ENCODE data around the gene SS18L1.

The SS18L1 gene

GRCh38 chr20:62120990-62121775 lies 22.4 kb upstream of the SS18L1 start:
- no peak for DNase-seq

- peak; percentile 90 to 95 for DNase-seq
Measured at GRCh38 chr20:62121776-62122653, 21.6 kb upstream of the SS18L1 start, which contains the start of gene LSM14B. LSM14B (plus strand) TSS chr20:62122475; CDS start chr20:62122667, 192 bp downstream.

DNA sequence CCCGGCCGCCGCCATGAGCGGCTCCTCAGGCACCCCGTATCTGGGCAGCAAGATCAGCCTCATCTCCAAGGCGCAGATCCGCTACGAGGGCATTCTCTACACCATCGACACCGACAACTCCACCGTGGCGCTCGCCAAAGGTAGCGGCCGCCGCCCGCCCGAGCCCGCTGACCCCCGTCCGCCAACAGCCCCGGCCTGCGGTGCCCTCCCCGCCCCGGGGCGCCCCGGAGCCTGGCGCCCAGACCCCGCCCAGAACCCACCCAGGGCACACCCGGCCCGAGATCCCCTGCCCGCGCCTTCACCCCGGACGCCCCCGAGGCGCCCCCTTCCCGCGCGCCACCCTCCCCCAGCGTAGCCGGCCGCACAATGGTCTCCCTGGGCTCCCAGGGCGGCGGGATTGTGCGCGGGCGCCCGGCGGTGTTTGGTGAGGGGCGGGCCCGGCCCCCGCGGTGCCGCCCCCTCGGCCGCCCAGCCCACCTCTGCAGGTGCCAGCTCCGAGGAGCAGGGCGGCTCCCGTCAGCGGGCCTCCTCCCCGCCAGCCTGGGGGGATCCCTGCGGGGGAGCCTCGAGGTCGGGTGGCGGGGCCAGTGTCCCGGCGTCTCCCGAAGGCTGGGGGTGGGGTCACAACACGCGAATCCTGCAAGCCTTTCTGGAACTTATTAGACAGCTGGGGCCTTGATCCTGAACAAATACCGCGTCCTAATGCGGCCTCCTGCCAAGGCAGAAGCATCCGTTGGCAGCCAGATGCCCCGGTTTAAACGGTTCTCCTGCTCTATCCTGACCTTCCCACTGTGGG lies 20.7 kb upstream of the SS18L1 start:
- peak; percentile 43 to 59 for DNase-seq

GRCh38 chr20:62123450-62124118 lies 20.0 kb upstream of the SS18L1 start:
- DNase-seq, result no peak

GRCh38 chr20:62126141-62126540 lies 17.4 kb upstream of the SS18L1 start:
- no peak for DNase-seq

- no peak for DNase-seq
Measured at GRCh38 chr20:62127799-62128198, 15.8 kb upstream of the SS18L1 start.

DNA sequence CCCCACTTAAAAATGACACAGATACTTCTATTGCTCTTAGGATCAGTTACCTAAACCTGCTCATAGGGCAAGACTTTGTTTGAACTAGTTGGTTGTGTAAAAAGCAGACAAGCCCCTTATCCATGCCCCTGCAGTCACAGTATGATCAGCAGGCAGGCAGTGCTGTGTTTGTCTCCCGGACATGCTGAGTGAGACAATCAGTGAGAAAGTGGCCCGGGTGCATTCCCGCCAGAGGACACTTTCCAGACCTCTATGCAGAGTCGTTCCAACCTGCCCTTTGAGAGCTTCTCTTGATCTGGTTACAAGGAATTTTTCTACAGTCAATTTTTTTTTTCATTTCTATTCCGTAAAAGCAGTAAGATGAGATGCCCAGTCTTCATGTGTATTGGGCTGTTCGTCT lies 15.1 kb upstream of the SS18L1 start:
- DNase-seq, result no peak

GRCh38 chr20:62129731-62130531 lies 13.6 kb upstream of the SS18L1 start:
- DNase-seq, result no peak

DNA sequence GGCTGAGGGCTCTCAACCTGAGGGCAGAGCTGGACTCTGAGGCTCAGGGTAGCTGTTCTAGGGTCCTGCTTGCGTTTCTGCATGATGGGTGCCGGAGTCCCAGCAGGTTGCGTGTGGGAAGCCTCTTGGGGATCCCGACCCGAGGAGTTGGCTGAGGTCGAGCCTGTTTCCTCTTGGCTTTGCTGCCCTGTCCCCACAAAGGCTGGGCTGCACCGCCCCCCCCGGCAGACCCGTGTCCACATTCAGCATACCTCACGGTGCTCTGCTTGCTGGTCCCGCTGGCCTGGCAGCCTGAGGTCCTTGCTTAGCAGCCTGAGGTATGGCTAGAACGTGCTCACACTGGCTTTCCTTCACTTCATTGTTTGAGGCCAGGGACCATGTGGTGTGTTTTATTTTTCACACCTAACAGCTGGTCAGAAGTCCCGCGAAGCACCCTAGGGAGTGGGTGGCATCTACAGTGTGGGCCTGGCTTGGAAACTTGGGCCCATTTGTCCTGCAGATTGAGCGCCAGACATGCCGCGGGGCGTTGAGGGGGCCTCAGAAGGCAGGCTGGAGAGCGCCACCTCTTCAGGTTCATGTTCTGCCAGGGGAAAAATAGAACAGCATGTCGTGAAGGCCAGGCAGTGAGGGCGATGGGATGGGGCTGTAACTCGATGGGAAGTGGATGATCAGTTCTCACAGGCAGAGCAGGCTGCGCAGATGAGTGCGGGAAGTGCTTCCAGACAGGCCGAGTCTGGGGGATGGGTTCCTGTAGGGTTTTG lies 11.8 kb upstream of the SS18L1 start:
- DNase-seq, result no peak

DNA sequence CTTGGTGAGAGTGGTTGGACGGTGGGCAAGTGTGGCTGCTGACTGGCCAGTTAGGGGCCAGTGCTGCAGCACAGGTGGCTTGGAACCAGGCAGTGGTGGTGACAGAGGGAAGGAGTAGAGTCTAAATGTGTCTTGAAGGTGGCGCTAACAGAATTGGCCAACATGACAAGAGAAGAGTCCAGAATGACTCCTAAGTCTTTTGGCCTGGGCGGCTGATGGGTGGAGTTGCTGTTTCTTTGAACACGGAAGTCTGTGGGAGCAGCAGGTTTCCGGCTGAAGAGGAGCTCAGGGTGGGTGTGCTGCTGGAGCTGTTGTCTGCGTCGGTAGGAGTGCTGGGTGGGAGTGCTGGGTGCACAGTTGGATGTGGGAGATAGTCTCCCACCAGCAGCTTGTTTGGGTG lies 11.1 kb upstream of the SS18L1 start:
- no peak for DNase-seq

DNA sequence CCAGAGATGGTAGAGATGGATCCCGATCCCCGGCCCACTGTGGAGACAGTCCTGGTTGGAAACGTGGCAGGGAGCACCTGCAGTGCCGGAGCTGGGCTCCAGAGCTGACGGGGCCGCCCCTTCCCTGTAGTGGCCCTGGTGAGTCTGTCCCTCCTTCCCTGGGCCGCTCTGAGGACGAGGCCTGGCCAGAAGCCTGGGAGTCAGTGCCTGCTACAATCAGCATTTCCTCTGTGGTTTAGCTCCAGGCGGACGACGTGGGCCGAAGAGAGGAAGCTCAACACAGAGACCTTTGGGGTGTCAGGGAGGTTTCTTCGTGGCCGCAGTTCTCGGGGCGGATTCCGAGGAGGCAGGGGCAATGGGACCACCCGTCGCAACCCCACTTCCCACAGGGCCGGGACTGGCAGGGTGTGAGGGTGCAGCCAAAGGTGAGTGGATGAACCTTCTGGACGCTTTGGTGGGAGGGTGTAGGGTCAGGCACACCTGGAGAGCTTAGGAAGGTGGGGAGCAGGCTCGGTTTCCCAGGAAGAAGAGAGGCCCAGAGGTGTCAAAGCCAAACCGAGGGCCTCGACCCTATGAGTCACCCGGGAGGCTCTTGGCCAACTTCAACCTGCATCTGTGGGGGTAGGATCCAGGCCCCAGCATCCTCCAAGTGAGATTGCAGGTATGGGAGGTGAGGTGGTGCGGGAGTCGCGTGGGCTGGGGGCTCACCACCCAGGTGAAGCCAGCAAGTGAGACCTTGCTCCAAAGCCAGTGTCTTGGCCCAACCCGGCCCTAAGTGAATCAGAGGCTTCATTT lies 10.3 kb upstream of the SS18L1 start:
- DNase-seq, result no peak

DNA sequence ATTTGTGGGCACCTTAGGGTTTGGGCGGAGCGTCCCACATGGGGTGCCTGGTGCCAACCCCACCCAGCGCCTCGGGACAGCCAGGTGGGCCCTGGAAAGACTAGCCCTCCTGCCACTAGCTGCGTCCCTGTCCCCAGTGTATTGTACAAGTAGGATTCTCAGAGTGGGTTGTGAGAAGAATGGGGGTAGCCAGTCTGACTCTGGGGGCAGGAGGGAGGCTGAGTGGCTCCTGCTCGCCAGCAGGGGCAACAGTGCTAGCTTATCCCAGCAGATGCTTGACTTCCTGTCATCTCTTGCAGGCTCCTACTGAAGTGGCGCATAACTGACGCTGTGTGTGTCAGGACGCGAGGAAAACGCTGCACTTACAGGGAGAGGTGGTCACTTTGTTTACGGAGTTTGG lies 9.7 kb upstream of the SS18L1 start:
- DNase-seq, result no peak

GRCh38 chr20:62134735-62135231 lies 8.8 kb upstream of the SS18L1 start:
- no peak for DNase-seq

DNA sequence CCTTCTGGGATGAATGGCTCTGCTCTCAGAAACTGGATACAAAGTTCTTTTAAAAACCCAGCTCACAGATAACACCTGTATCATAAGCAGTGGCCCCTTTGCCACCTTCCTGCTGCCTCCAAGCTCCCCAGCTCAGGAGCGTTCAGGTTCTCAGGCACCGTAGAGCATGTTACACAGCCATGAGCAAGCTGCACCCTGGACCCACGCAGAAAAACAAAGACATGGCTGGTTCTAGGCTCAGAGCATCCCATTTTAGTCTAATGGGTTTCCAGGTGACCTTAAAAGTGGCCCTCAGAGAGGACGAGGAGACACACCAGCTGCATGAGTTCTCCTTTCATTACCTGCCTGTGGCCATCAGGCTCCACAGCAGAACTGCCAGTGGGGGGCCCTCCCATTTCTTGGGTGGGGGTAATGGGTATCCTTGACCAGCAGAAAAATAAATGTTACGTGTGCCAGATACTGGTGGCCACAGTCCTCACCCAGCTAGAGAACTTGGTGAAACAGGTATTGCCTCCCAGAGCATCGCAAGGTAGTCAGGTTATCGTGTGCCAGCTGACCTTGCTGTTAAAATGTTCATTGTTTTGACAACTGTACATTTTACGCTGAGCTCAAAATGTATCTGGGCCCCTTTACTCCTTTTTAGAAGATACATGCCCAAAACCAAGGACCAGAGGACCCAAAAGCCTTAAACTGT lies 7.8 kb upstream of the SS18L1 start:
- no peak for DNase-seq

- peak in 1 of 2 experiments; percentile 67 for DNase-seq
Measured at GRCh38 chr20:62136283-62137091, 7.1 kb upstream of the SS18L1 start.

DNA sequence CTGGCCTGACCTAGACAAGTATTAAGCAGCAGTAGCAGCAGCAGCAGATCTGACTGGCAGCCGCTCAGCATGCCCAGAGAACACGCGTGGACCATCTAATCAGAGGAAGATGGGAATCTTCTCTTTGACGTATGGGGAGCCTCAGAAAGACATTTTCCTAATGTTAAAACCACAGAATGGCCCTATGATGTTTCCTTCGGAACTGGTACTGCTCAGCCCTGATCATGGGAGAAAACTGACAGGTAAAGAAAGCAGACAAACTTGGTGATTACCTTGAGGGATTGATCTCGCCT lies 6.5 kb upstream of the SS18L1 start:
- no peak for DNase-seq

- DNase-seq, result no peak
Measured at GRCh38 chr20:62137478-62138203, 5.9 kb upstream of the SS18L1 start.

DNA sequence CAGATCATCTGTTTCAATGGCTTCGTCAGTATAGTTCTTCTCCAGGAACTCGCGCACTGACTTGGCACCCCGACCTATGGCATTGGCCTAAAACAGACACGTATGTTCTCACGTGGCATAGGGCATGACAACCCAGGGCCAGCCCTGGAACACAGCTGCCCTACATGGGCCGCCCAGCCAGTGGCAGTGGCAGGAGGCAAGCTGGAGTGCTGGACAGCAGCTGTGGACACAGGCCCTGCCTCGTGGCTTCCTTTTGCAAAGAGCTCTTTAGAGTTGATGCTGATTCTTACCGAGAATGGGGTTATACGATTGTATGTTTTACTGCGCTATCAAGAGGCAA lies 5.4 kb upstream of the SS18L1 start:
- no peak for DNase-seq
